GM12891 (cell line): ENCODE measurements around the gene KDM7A.

ENCODE experiments used
- POLR2A ChIP-seq: IDR thresholded peaks from 2 replicates; pipeline ENCODE4 v1.6.1; 2011; ENCODE audit warnings: low read depth, low read length, control low read depth
- POLR2AphosphoS5 ChIP-seq: IDR thresholded peaks from 2 replicates; pipeline ENCODE4 v1.6.1; 2011; ENCODE audit warnings: low read depth, low read length, control low read depth
- POU2F2 ChIP-seq: IDR thresholded peaks from 2 replicates; pipeline ENCODE4 v1.6.1; 2011; ENCODE audit warnings: low read depth, mild to moderate bottlenecking, control low read depth, low read length, moderate library complexity
- TAF1 ChIP-seq: IDR thresholded peaks from 2 replicates; pipeline ENCODE4 v1.6.1; 2011; ENCODE audit warnings: low read depth, low read length, control low read depth

- TF ChIP-seq POLR2A (no peak), POU2F2 (no peak), TAF1 (no peak), POLR2AphosphoS5 (no peak)
Observed at GRCh38 chr7:140197938-140198337, 21.2 kb upstream of the KDM7A start.
